AG04449 (cell line): Measurements from ENCODE around the gene TRABD.
"Not testable (repeated sequence)": the region's sequence is repeated elsewhere in the genome, so short reads cannot be mapped to it uniquely, and the experiment has no call there.

Source experiments
- CTCF ChIA-PET: fragments of 350-600 bp; formaldehyde crosslinking; extraction: SDS; loops from one replicate; lab custom pipeline; 2021; ENCODE audit warnings: antibody characterized with exemption; lab: Yijun Ruan, JAX
- POLR2A ChIA-PET: fragments of 400-600, 350-600 bp; formaldehyde crosslinking; extraction: SDS; loops from one replicate; lab custom pipeline; 2020; ENCODE audit warnings: antibody characterized with exemption, inconsistent platforms; lab: Yijun Ruan, JAX
- DNase-seq: peaks from one replicate; pipeline ENCODE4 v3.0.0-alpha.2; 2010; ENCODE audit warnings: low read depth, low spot score
- H3K4me3 ChIP-seq: 2 replicates; pipeline ENCODE4 v1.5.1; 2011; ENCODE audit warnings: low read depth, mild to moderate bottlenecking, control low read depth, low read length
- TF ChIP-seq, protein P1 (sequence below): IDR thresholded peaks from one replicate; pipeline ENCODE4 v1.5.1; 2011; ENCODE audit warnings: mild to moderate bottlenecking, moderate library complexity, low read length, control low read depth, inconsistent platforms; ENCODE audit not compliant: insufficient read depth; ENCODE audit errors: missing control alignments

TRABD gene

GRCh38 chr22:50146439-50147238 lies 39.1 kb upstream of the TRABD start:
- POLR2A ChIA-PET = no interaction called here
- DNase-seq = peak; percentile 14
- CTCF ChIA-PET = interaction anchor here (0.6 to 7.7 kb wide), 18 partner anchors 10 to 216 kb away, joined by 3 to 62 read pairs (median 5); partner anchors contain the start of gene PANX2
- TF ChIP-seq, protein P1, sequence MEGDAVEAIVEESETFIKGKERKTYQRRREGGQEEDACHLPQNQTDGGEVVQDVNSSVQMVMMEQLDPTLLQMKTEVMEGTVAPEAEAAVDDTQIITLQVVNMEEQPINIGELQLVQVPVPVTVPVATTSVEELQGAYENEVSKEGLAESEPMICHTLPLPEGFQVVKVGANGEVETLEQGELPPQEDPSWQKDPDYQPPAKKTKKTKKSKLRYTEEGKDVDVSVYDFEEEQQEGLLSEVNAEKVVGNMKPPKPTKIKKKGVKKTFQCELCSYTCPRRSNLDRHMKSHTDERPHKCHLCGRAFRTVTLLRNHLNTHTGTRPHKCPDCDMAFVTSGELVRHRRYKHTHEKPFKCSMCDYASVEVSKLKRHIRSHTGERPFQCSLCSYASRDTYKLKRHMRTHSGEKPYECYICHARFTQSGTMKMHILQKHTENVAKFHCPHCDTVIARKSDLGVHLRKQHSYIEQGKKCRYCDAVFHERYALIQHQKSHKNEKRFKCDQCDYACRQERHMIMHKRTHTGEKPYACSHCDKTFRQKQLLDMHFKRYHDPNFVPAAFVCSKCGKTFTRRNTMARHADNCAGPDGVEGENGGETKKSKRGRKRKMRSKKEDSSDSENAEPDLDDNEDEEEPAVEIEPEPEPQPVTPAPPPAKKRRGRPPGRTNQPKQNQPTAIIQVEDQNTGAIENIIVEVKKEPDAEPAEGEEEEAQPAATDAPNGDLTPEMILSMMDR = peak; percentile 85
- H3K4me3 ChIP-seq = no peak overlapping the region

- H3K4me3 ChIP-seq, DNase-seq, POLR2A ChIA-PET: not testable (repeated sequence)
- CTCF ChIA-PET = interaction anchor here (0.6 to 7.7 kb wide), 14 partner anchors 9 to 353 kb away, joined by 3 to 62 read pairs (median 10); partner anchors contain the start of genes PANX2 and SELENOO
These were observed 38.2 kb upstream of the TRABD start for GRCh38 chr22:50147258-50148165.

DNA sequence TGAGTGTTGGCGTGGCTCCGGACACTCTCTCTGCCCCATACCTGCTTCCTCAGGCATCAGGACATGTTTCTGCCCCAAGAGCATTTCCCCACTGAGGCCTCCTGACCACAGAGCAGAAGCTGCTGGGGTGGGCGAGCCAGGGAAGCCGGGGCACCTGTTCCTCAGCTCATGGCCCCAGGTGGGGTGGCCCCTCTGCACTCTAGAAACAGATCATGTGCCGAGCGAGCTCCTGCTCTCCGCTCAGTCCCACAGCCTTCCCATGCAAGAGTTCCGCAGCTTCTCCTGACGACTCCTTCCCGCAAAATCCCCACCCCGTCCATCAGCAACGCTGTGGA lies 37.6 kb upstream of the TRABD start:
- POLR2A ChIA-PET = no interaction called here
- TF ChIP-seq, protein P1 = no peak
- H3K4me3 ChIP-seq = no peak overlapping the region
- DNase-seq = no peak
- CTCF ChIA-PET = interaction anchor here (0.8 to 7.7 kb wide), 12 partner anchors 8 to 353 kb away, joined by 3 to 62 read pairs (median 10); partner anchors contain the start of gene SELENOO

- no peak overlapping the region for H3K4me3 ChIP-seq
- CTCF ChIA-PET = interaction anchor here (0.6 to 7.7 kb wide), 18 partner anchors 9 to 95 kb away, joined by 3 to 62 read pairs (median 4); partner anchors contain the start of gene SELENOO
- no peak for DNase-seq
- POLR2A ChIA-PET = no interaction called here
- TF ChIP-seq, protein P1 = peak; percentile 77
These were observed 36.6 kb upstream of the TRABD start for GRCh38 chr22:50148991-50149721.

DNA sequence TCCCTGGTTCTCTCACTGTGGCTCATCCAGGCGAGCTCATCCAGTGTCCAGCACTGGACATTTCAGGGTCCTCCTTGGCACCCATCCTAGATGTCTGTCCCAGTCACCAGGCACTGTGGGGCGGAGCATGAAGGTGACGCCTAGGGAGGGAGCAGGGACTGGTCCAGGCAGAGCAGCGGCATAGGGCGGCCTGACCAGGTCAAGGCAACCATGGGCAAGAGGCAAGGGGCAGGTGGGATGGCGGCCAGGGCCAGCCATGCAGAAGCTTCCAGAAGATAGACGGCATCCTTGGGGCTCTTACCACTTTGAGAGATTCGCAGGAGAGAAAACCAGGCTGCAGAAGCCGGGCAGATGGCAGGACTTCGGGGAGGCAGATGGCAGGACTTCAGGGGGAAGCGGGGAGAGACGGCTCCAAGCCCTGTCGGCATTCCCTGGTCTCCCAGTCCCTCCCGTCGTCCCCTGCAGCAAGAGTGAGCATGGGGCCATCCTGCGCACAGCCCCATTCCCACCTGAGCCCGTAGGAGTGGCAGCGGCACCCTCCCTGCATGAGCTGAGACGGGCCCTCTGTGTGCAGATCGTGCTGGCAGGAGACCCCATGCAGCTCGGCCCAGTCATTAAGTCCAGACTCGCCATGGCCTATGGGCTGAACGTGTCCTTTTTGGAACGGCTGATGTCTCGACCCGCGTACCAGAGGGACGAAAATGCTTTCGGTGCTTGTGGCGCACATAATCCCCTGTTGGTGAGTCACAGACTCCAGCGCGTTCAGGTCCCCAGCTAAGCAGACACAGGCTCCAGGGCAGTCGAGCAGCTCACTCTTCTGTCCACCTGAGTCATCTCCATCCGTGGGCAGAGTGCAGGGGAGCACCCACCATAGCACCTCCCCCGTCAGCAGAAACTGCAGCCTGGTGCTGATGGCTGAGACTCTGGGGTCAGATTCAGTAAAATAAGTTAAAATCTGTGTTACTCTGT lies 35.3 kb upstream of the TRABD start:
- DNase-seq = no peak
- TF ChIP-seq, protein P1 = no peak
- ChIA-PET POLR2A (no interaction called here), CTCF (interaction anchor here (1.0 to 7.7 kb wide), 8 partner anchors 14 to 91 kb away, joined by 3 to 62 read pairs (median 12); partner anchors contain the start of gene SELENOO)
- no peak overlapping the region for H3K4me3 ChIP-seq
